Measurements from ENCODE around the gene DGKH.

DGKH gene, protein sequence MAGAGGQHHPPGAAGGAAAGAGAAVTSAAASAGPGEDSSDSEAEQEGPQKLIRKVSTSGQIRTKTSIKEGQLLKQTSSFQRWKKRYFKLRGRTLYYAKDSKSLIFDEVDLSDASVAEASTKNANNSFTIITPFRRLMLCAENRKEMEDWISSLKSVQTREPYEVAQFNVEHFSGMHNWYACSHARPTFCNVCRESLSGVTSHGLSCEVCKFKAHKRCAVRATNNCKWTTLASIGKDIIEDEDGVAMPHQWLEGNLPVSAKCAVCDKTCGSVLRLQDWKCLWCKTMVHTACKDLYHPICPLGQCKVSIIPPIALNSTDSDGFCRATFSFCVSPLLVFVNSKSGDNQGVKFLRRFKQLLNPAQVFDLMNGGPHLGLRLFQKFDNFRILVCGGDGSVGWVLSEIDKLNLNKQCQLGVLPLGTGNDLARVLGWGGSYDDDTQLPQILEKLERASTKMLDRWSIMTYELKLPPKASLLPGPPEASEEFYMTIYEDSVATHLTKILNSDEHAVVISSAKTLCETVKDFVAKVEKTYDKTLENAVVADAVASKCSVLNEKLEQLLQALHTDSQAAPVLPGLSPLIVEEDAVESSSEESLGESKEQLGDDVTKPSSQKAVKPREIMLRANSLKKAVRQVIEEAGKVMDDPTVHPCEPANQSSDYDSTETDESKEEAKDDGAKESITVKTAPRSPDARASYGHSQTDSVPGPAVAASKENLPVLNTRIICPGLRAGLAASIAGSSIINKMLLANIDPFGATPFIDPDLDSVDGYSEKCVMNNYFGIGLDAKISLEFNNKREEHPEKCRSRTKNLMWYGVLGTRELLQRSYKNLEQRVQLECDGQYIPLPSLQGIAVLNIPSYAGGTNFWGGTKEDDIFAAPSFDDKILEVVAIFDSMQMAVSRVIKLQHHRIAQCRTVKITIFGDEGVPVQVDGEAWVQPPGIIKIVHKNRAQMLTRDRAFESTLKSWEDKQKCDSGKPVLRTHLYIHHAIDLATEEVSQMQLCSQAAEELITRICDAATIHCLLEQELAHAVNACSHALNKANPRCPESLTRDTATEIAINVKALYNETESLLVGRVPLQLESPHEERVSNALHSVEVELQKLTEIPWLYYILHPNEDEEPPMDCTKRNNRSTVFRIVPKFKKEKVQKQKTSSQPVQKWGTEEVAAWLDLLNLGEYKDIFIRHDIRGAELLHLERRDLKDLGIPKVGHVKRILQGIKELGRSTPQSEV

GRCh38 chr13:42048342-42048683 is at the start of gene DGKH:
Gene DGKH, plus strand, starts transcription at chr13:42048648. Its CDS starts 126 bp downstream, at chr13:42048774.
- no peak for DNase-seq

DNA sequence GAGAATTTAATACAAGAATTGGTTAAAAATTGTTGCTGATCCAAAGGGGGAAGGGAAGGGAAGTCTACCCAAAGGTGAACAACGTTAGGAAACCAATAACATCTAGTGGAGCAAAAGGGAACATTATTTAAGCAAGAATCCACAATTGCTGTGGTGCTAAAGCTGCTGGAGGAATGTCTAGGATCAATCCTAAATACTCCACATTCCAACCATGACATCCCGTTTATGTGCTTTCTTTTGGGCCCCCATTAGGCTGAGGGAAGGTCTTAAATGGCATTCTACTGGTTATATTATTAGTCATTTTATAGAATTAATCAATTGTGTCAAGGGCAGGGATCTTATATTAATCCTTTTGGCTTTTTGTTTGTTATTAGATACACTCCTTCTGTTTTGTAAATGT is 47.6 kb upstream of the DGKH start:
- no peak for DNase-seq

DNA sequence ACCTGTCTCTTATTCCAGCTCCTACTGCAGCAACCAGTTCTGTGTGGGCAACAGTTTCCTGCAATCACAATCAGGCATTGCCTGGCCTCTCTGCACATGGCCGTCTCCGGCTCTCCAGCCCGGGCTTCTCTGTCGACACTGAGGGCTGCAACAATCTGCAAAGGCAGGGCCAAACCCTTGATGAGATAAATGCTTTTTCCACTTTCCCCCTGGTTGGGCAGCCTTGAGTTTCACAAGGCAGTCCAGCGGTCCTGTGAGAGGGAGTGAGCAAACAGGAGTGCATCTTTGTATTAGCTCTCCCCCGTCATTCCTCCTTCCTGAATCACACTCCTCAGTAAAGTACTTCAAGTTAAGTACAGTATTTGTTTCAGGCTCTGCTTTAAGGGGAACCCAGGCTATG is 46.9 kb upstream of the DGKH start:
- DNase-seq: no peak

GRCh38 chr13:42002066-42002465 is 46.4 kb upstream of the DGKH start:
- no peak for DNase-seq

- no peak for DNase-seq
Observed at GRCh38 chr13:42007844-42008243, 40.6 kb upstream of the DGKH start.

DNA sequence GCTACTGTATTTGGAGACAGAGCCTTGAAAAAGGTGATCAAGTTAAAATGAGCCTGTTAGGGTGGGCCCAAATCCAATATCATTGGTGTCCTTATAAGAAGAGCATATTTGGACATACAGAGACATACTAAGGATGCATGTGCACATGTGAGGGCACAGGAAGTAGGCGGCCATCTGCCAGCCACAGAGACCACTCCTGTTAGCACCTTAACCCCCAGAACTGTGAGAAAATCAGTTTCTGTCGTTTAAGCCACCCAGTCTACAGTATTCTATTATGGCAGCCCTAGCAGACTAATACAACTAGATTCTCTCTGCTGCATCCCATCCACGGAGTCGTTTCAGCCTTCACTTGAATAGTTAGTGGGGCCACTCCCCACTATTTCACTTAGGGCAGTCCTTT is 39.4 kb upstream of the DGKH start:
- DNase-seq: no peak

DNA sequence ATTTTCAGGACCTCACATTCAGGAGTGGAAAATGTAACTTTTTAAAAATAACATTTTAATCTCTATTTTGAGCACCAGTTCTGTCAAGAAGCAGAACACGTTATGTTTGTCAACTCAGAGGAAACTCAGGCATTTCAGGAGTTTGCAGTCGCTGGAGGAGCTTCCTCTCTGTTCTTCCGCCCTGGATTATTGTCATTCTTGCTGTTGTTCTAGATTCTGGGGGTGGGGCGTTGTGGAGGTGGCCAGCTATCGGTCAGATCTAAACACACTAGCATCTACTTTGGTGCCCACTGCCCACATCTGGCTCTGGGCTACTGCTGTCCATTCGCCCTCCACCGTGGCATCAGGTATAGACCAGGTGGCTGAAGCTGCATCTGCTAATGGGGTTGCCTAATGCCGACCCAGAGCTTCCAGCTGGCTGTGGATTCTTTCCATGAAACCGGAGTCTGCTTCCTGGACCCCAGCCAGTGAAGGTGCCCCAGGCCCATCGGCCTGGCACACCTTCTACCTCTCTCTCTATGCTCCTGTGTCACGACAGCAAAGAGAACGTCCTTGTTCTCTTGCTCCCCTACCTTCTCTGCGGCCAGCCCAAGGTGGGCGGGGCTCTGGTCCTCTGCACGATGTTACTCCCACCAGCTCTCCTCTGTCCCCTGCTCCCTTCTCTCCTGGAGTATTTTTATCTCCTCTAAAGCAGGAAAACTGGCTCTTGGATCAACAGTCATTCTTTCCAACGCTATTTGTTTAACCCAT is 36.7 kb upstream of the DGKH start:
- DNase-seq: no peak

DNA sequence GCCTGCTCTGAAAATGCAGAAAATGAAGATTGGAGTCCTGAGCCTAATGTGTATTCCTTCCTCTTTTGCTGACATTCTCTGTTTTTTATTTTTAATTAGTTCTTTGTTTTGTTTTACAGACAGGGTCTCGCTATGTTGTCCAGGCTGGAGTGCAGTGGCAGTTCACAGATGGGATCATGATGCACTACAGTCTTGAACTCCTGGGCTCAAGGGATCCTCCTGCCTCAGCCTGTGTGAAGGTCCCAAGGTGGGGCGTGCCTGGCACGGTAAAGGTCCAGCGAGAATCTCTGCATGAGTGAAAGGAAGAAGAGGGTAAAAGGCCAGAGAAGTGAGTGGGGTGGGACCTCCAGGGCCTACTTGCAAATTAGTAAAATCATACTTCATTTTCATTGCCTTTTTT is 34.3 kb upstream of the DGKH start:
- no peak for DNase-seq

- no peak for DNase-seq
Observed at GRCh38 chr13:42017264-42017663, 31.2 kb upstream of the DGKH start.

GRCh38 chr13:42021851-42022250 is 26.6 kb upstream of the DGKH start:
- DNase-seq: no peak

GRCh38 chr13:42022336-42022735 is 26.1 kb upstream of the DGKH start:
- DNase-seq: no peak

GRCh38 chr13:42022796-42023493 is 25.5 kb upstream of the DGKH start:
- no peak for DNase-seq

DNA sequence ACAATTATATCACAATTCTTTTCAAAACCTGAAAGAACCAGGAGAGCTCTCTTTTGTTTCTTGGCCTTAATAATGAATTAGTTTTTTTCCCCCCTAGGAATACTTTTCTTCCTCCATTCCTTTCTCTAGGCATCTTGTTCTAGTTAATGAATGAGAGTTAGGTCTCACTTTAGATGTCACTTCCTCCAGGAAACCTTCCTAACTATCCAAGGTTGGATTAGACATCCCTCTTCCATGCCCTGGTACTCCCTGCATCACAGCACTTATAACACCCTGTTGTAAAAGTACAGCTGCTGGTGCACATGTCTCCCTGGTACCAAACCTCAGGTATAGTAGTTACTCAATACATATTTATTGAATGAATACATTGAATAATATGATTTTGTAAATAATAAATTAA is 21.2 kb upstream of the DGKH start:
- DNase-seq: no peak

DNA sequence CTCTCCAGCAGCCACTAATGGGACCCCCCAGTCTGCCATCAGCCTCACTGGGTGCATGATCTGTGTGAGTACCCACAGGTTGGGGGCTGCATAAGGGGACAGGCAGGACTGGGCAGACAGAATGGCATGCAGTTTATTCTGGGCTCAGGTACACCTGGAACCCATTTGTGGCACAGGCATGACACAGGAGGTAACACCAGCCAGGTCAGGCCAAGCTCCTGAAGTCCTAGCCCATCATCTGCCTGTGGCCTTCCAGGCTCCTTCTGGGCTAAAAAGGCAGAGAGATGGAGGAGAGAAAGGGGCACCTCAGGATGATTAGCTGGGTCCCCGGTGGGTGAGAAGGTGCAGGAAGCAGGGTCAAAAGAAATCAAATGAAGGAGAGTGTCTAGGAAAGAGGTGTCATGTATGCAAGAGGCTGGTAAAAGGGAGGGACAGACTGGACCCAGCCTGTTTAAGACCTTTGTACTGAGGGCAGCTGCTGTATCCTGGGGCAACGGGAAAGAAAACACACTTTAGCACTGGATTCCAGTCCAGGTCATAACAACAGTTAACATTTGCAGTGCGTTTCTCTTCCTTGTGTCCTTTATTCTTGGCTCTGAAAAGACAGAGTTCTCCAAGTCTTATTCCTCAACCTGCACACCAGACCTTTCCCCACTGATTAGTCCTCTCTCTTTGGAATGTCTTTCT is 20.2 kb upstream of the DGKH start:
- no peak for DNase-seq

GRCh38 chr13:42035905-42036521 is 12.4 kb upstream of the DGKH start:
- DNase-seq: no peak

GRCh38 chr13:42036711-42037110 is 11.7 kb upstream of the DGKH start:
- DNase-seq: no peak

DNA sequence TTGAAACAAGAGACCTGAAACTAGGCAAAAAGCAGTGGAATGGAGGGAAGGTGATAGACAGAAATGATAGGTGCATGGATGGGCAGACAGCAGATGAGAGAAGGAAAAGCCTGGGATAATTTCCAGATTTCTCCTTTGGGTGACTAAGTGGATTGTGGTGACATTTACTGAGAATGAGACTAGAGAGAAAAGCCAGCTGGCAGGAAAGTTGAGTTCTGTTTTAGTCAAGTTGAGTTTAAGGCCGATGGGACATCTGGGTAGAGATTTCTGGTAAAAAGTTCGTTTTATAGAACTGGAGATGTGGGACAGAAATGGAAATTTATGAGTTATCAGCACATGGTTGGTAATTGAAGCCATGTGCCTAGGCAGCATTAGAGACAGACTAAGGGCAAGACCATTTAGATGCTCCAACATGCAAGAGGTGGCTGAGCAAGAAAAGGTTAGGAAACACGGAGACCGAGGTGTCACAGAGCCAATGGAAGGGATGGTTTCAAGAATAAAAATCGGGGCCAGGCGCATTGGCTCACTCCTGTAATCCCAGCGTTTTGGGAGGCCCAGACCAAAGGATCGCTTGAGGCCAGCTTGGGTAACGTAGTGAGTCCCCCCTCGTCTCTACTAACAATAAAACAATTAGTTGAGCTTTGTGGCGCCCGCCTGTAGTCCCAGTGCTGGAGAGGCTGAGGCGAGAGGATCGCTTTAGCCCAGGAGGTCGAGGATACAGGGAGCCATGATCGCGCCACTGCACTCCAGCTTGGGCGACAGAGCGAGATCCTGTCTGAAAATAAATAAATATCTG is 9.6 kb upstream of the DGKH start:
- DNase-seq: no peak

DNA sequence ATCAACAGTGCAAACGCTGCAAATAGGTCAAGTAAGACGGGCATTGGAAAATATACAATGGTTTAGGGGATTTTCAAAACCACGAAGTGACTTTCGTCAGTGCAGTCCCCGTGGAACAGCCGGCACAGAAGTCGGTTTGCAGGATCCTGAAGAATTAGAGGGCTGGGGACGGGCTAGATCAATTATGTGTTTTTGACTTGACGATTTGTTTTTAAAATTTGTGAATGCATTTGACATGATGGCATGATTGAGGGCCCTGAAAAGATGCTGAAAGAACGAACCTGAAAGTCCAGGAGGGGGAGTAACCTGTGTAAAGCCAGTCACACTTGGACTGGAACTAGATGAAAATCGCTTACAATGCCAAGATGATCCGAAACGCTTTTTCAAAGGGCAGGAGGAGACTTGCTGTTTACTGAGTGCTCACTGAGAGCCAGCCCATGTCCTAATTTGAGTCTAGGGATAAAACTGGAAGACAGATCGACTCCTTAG is 8.9 kb upstream of the DGKH start:
- no peak for DNase-seq

- DNase-seq: peak; percentile 86
Observed at GRCh38 chr13:42039946-42040729, 8.3 kb upstream of the DGKH start.

All from GDM1 (cell line).